ACHN (cell line): Measurements from ENCODE around the gene GANC.

Experiments used
- DNase-seq: peaks from one replicate; pipeline ENCODE4 v3.0.0-alpha.2; 2015
- in situ Hi-C: cut with HindIII; loops from 2 replicates; pipeline ENCODE4 v1.10.0; 2017; ENCODE audit warnings: low sequenced_read_pairs, low pct_ligation_motif_present, low pct_unique_long_range_greater_than_20kb

GANC gene

GRCh38 chr15:42364529-42364928 is 91.5 kb downstream of the GANC start:
- in situ Hi-C loops, result no loop called here

GRCh38 chr15:42365921-42366550 is 93.0 kb downstream of the GANC start:
- no peak for DNase-seq
- in situ Hi-C loops, result no loop called here

More at GRCh38 chr15:42364529-42364928, 91.5 kb downstream of the GANC start:
- no peak for DNase-seq

- no peak for DNase-seq
- in situ Hi-C loops, result no loop called here
Measured at GRCh38 chr15:42367041-42367440, 94.0 kb downstream of the GANC start.

GRCh38 chr15:42368096-42368495 is 95.1 kb downstream of the GANC start:
- in situ Hi-C loops, result no loop called here
- no peak for DNase-seq

GRCh38 chr15:42371096-42371495 is 98.1 kb downstream of the GANC start:
- in situ Hi-C loops, result no loop called here
- peak; percentile 45 for DNase-seq

- in situ Hi-C loops, result no loop called here
- no peak for DNase-seq
Measured at GRCh38 chr15:42373274-42373673, 100.3 kb downstream of the GANC start.

GRCh38 chr15:42373936-42374335 is 100.9 kb downstream of the GANC start:
- in situ Hi-C loops, result no loop called here

GRCh38 chr15:42374810-42375209 is 101.8 kb downstream of the GANC start:
- in situ Hi-C loops, result no loop called here
- no peak for DNase-seq

More at GRCh38 chr15:42373936-42374335, 100.9 kb downstream of the GANC start:
- DNase-seq, result no peak

GRCh38 chr15:42375252-42375651 is 102.3 kb downstream of the GANC start:
- no peak for DNase-seq
- in situ Hi-C loops, result no loop called here

GRCh38 chr15:42375941-42376340 is 102.9 kb downstream of the GANC start:
- no peak for DNase-seq
- in situ Hi-C loops, result no loop called here

GRCh38 chr15:42378011-42378410 is 105.0 kb downstream of the GANC start:
- DNase-seq, result no peak
- in situ Hi-C loops, result no loop called here

- no peak for DNase-seq
- in situ Hi-C loops, result no loop called here
Measured at GRCh38 chr15:42384597-42384996, 111.6 kb downstream of the GANC start.

- peak; percentile 50 for DNase-seq
- in situ Hi-C loops, result no loop called here
Measured at GRCh38 chr15:42385206-42385979, 112.4 kb downstream of the GANC start.

GRCh38 chr15:42385980-42386700 is 113.1 kb downstream of the GANC start:
- in situ Hi-C loops, result no loop called here
- DNase-seq, result no peak

GRCh38 chr15:42387603-42388002 is 114.6 kb downstream of the GANC start:
- in situ Hi-C loops, result no loop called here
- DNase-seq, result no peak

- DNase-seq, result no peak
- in situ Hi-C loops, result no loop called here
Measured at GRCh38 chr15:42392309-42393024, 119.5 kb downstream of the GANC start.

GRCh38 chr15:42394106-42394505 is 121.1 kb downstream of the GANC start:
- in situ Hi-C loops, result no loop called here
- DNase-seq, result no peak

GRCh38 chr15:42395838-42396237 is 122.8 kb downstream of the GANC start:
- in situ Hi-C loops, result no loop called here
- no peak for DNase-seq
